AG04449 (cell line): Measurements from ENCODE around the gene VPS13C.
"Not testable (repeated sequence)": the region's sequence is repeated elsewhere in the genome, so short reads cannot be mapped to it uniquely, and the experiment has no call there.

Experiments
- CTCF ChIA-PET: fragments of 350-600 bp; formaldehyde crosslinking; extraction: SDS; loops from one replicate; lab custom pipeline; 2021; ENCODE audit warnings: antibody characterized with exemption; lab: Yijun Ruan, JAX
- POLR2A ChIA-PET: fragments of 400-600, 350-600 bp; formaldehyde crosslinking; extraction: SDS; loops from one replicate; lab custom pipeline; 2020; ENCODE audit warnings: antibody characterized with exemption, inconsistent platforms; lab: Yijun Ruan, JAX
- DNase-seq: peaks from one replicate; pipeline ENCODE4 v3.0.0-alpha.2; 2010; ENCODE audit warnings: low read depth, low spot score
- H3K4me3 ChIP-seq: 2 replicates; pipeline ENCODE4 v1.5.1; 2011; ENCODE audit warnings: low read depth, mild to moderate bottlenecking, control low read depth, low read length
- TF ChIP-seq, protein P1 (sequence below): IDR thresholded peaks from one replicate; pipeline ENCODE4 v1.5.1; 2011; ENCODE audit warnings: mild to moderate bottlenecking, moderate library complexity, low read length, control low read depth, inconsistent platforms; ENCODE audit not compliant: insufficient read depth; ENCODE audit errors: missing control alignments

VPS13C gene

DNA sequence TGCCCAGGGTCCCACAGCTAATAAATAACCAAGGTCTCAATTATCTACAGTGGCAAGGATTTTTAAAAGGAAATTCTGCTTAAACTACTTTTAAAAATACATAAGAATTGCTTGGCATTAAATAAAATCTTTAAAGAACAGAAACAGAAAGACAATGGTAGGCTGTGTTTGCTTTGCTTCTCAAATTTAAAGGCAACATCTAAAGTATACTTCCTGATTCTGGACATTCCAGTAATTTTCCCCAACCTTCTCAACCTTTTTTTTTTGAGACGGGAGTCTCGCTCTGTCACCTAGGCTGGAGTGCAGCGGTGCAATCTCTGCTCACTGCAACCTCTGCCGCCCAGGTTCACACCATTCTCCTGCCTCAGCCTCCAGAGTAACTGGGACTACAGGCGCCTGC is 5.3 kb downstream of the VPS13C start:
- ChIA-PET POLR2A (no interaction called here), CTCF (no interaction called here)
- no peak for DNase-seq
- no peak overlapping the region for H3K4me3 ChIP-seq
- TF ChIP-seq, protein P1, sequence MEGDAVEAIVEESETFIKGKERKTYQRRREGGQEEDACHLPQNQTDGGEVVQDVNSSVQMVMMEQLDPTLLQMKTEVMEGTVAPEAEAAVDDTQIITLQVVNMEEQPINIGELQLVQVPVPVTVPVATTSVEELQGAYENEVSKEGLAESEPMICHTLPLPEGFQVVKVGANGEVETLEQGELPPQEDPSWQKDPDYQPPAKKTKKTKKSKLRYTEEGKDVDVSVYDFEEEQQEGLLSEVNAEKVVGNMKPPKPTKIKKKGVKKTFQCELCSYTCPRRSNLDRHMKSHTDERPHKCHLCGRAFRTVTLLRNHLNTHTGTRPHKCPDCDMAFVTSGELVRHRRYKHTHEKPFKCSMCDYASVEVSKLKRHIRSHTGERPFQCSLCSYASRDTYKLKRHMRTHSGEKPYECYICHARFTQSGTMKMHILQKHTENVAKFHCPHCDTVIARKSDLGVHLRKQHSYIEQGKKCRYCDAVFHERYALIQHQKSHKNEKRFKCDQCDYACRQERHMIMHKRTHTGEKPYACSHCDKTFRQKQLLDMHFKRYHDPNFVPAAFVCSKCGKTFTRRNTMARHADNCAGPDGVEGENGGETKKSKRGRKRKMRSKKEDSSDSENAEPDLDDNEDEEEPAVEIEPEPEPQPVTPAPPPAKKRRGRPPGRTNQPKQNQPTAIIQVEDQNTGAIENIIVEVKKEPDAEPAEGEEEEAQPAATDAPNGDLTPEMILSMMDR = no peak

- ChIA-PET POLR2A (no interaction called here), CTCF (interaction anchor here (1.4 to 3.0 kb wide), 2 partner anchors 7 to 254 kb away, joined by 3 to 16 read pairs; partner anchors contain the start of gene VPS13C)
- TF ChIP-seq, protein P1 = no peak
- no peak for DNase-seq
- no peak overlapping the region for H3K4me3 ChIP-seq
These were observed 6.7 kb downstream of the VPS13C start for GRCh38 chr15:62053439-62054085.

- ChIA-PET CTCF (interaction anchor here (0.7 to 3.0 kb wide), 3 partner anchors 8 to 254 kb away, joined by 3 to 16 read pairs (median 4); partner anchors contain the start of gene VPS13C), POLR2A (interaction anchor here (0.6 kb wide), 1 partner anchor 37 kb away, joined by 3 read pairs; no protein-coding TSS in a partner anchor)
- no peak overlapping the region for H3K4me3 ChIP-seq
- no peak for DNase-seq
- TF ChIP-seq, protein P1 = no peak
These were observed 7.5 kb downstream of the VPS13C start for GRCh38 chr15:62052713-62053112.

- H3K4me3 ChIP-seq = no peak overlapping the region
- no peak for DNase-seq
- TF ChIP-seq, protein P1 = no peak
- CTCF ChIA-PET = interaction anchor here (3.0 kb wide), 1 partner anchor 10 kb away, joined by 16 read pairs; the partner anchor contains the start of gene VPS13C
- POLR2A ChIA-PET = no interaction called here
These were observed 9.1 kb downstream of the VPS13C start for GRCh38 chr15:62051166-62051565.

GRCh38 chr15:62050115-62050514 is 10.1 kb downstream of the VPS13C start:
- TF ChIP-seq, protein P1 = no peak
- CTCF ChIA-PET = no interaction called here
- POLR2A ChIA-PET = no interaction called here
- H3K4me3 ChIP-seq = no peak overlapping the region
- DNase-seq = no peak

GRCh38 chr15:62048254-62048653 is 12.0 kb downstream of the VPS13C start:
- CTCF ChIA-PET, POLR2A ChIA-PET, H3K4me3 ChIP-seq, DNase-seq: not testable (repeated sequence)
